HL-60/S4 treated with phorbol 12-myristate 13-acetate at 8.2 ng/mL for 4 days and 3 days (cell line): ENCODE measurements around the gene RNF11.
"Not testable (repeated sequence)": the region's sequence is repeated elsewhere in the genome, so short reads cannot be mapped to it uniquely, and the experiment has no call there.

Experiments used
- in situ Hi-C: fragments of 300-500 bp; cut with MboI; formaldehyde crosslinking; loops from 2 replicates; pipeline ENCODE4 v1.15.0; 2022; ENCODE audit warnings: low sequenced_read_pairs

Gene RNF11

GRCh38 chr1:51227231-51227960, 8.7 kb upstream of the RNF11 start:
- in situ Hi-C loops = not testable (repeated sequence)

- in situ Hi-C loops = not testable (repeated sequence)
Observed at GRCh38 chr1:51228471-51228870, 7.6 kb upstream of the RNF11 start.

- in situ Hi-C loops = no loop called here
Observed at GRCh38 chr1:51230501-51231078, 5.5 kb upstream of the RNF11 start.

- in situ Hi-C loops = no loop called here
Observed at GRCh38 chr1:51231120-51231519, 5.0 kb upstream of the RNF11 start.

- in situ Hi-C loops = no loop called here
Observed at GRCh38 chr1:51231896-51232295, 4.2 kb upstream of the RNF11 start.

- in situ Hi-C loops = not testable (repeated sequence)
Observed at GRCh38 chr1:51234236-51234635, 1.8 kb upstream of the RNF11 start.

- in situ Hi-C loops = no loop called here
Observed at GRCh38 chr1:51234721-51235425, 1.2 kb upstream of the RNF11 start.

- in situ Hi-C loops = no loop called here
Observed at GRCh38 chr1:51236531-51237350, 668 bp downstream of the RNF11 start.

GRCh38 chr1:51237351-51238033, 1.4 kb downstream of the RNF11 start:
- in situ Hi-C loops = no loop called here

- in situ Hi-C loops = no loop called here
Observed at GRCh38 chr1:51238034-51238403, 1.9 kb downstream of the RNF11 start.

GRCh38 chr1:51240084-51240483, 4.0 kb downstream of the RNF11 start:
- in situ Hi-C loops = no loop called here

GRCh38 chr1:51241119-51241518, 5.0 kb downstream of the RNF11 start:
- in situ Hi-C loops = no loop called here

- in situ Hi-C loops = no loop called here
Observed at GRCh38 chr1:51242546-51242945, 6.5 kb downstream of the RNF11 start.

GRCh38 chr1:51247022-51247421, 10.9 kb downstream of the RNF11 start:
- in situ Hi-C loops = no loop called here

GRCh38 chr1:51247499-51247898, 11.4 kb downstream of the RNF11 start:
- in situ Hi-C loops = no loop called here

- in situ Hi-C loops = no loop called here
Observed at GRCh38 chr1:51249445-51249844, 13.4 kb downstream of the RNF11 start.

- in situ Hi-C loops = not testable (repeated sequence)
Observed at GRCh38 chr1:51250729-51251128, 14.7 kb downstream of the RNF11 start.

- in situ Hi-C loops = not testable (repeated sequence)
Observed at GRCh38 chr1:51251165-51251564, 15.1 kb downstream of the RNF11 start.

- in situ Hi-C loops = no loop called here
Observed at GRCh38 chr1:51252366-51252765, 16.3 kb downstream of the RNF11 start.

- in situ Hi-C loops = no loop called here
Observed at GRCh38 chr1:51253691-51254090, 17.6 kb downstream of the RNF11 start.

- in situ Hi-C loops = no loop called here
Observed at GRCh38 chr1:51255331-51255730, 19.3 kb downstream of the RNF11 start.
